Lower leg skin (tissue), 4 donors: ENCODE results near the gene PIP4P1. TPM values are rescaled to one million over a fixed set of nuclear protein-coding genes. Genes with fewer than 3 reads are reported as not detected.

Experiments used
- DNase-seq, 2 donors: peaks; one replicate each; pipeline ENCODE4 v3.0.0-alpha.2; 2019; ENCODE audit warnings: low spot score in 2 of 2
- H3K4me3 ChIP-seq: fragments of 200-600 bp; sonication (generic); 2 replicates; pipeline ENCODE4 v1.5.1; 2017; ENCODE audit warnings: mild to moderate bottlenecking, low read depth; ENCODE audit not compliant: poor library complexity, severe bottlenecking
- POLR2A ChIP-seq, 2 donors: fragments of 450-650 bp; IDR thresholded peaks; one replicate each; pipeline ENCODE4 v1.6.1; 2016 to 2017; ENCODE audit warnings: antibody characterized with exemption in 2 of 2, mild to moderate bottlenecking in 1 of 2, moderate library complexity in 1 of 2
- WGBS, 2 donors: methylation state at CpG; one replicate each; pipeline ENCODE4 v1.1.5; 2018; 5-methylcytosine and 5-hydroxymethylcytosine counted together
- intact Hi-C: fragments of 100-400 bp; cut with DNase I; formaldehyde crosslinking; loops from one replicate; pipeline ENCODE4 v1.15.0; 2023; ENCODE audit warnings: low total_unique reads
- total RNA-seq, 4 donors: library from RNA; depleted of rRNA; stranded (reverse); fragments of >200 nt; gene quantifications; one replicate each; pipeline ENCODE4 v1.1.0, GENCODE V29; 2016
- TF ChIP-seq, protein P1 (sequence below), 3 donors: fragments of 450-650 bp; IDR thresholded peaks; one replicate each; pipeline ENCODE4 v1.5.1; 2016; ENCODE audit warnings: antibody characterized with exemption in 3 of 3, mild to moderate bottlenecking in 3 of 3, moderate library complexity in 2 of 3

Gene PIP4P1
- total RNA-seq, 4 donors from 2014 or later = 26.0 to 34.6 (median 27.6) TPM

DNA sequence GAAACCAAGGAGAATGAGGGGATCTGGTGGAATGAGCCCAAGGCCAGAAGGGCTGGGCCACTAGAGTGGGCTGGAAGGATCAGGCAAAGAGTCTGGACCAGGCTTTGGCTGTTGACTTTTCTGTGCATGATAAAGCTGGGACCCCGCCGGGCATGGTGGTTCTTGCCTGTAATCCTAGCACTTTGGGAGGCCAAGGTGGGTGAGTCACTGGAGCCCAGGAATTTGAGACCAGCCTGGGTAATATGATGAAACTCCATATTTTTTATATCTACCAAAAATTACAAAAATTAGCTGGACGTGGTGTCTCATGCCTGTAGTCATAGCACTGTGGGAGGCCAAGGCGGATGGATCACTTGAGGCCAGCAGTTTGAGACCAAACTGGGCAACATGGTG is 24.9 kb downstream of the PIP4P1 start:
- WGBS, 2 donors = 86% methylated on average over 4 of the region's 4 CpGs
- DNase-seq = peak in 1 of 2 donors; percentile 46
- intact Hi-C loops = no loop called here
- no peak overlapping the region for H3K4me3 ChIP-seq
- TF ChIP-seq, protein P1, sequence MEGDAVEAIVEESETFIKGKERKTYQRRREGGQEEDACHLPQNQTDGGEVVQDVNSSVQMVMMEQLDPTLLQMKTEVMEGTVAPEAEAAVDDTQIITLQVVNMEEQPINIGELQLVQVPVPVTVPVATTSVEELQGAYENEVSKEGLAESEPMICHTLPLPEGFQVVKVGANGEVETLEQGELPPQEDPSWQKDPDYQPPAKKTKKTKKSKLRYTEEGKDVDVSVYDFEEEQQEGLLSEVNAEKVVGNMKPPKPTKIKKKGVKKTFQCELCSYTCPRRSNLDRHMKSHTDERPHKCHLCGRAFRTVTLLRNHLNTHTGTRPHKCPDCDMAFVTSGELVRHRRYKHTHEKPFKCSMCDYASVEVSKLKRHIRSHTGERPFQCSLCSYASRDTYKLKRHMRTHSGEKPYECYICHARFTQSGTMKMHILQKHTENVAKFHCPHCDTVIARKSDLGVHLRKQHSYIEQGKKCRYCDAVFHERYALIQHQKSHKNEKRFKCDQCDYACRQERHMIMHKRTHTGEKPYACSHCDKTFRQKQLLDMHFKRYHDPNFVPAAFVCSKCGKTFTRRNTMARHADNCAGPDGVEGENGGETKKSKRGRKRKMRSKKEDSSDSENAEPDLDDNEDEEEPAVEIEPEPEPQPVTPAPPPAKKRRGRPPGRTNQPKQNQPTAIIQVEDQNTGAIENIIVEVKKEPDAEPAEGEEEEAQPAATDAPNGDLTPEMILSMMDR (IDR thresholded peaks at IDR 0.05) = no peak
- TF ChIP-seq POLR2A (IDR thresholded peaks at IDR 0.05) = no peak

DNA sequence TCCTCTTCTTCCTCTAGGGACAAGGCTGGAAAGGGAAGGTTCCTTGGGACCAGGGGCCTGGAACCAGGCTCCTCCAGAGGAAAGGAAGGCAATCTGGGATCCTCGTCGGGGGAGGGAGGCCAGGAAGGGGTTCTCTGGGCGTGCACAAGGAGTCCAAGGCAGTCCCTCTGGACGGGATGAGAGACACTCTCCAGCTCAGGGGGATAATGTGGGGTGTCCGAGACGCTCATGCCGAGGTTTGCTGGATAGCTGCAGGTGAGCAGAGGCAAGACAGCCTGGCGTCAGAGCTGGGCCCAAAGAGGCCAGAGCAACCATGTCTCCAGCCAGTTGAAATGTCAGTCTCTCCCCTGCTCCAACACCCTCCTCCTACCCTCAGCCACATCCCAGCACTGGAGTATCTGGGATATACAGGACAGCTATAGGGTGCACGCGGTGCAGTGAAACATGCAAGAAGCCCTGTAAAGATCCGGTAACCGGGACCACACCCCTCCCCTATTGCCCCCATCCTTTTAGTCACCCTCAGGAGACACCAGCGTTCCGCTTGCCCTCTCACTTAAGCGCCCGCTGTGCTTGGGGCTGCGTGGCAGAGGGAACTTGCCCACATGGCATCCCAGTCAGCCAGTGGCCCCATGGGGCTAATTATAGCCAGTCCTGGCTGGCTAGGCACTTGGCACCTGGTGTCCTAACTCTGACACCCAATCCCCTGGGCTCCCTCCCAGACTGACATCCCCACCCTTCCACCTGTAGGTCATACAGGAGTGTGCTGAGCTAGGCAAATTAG is 25.5 kb downstream of the PIP4P1 start, which contains the start of gene KLHL33:
TSS of gene KLHL33 (minus strand) at position 585 of the 781 bp plus-strand sequence. CDS start at position 230, 355 bp downstream.
- H3K4me3 ChIP-seq = no peak within 1 kb of the TSS
- WGBS, 2 donors = 81 to 82% methylated on average over 17 of the region's 17 CpGs
- peak in 1 of 2 donors; percentile 60 for DNase-seq
- TF ChIP-seq POLR2A (IDR thresholded peaks at IDR 0.05) = no peak
- TF ChIP-seq, protein P1 (IDR thresholded peaks at IDR 0.05) = no peak
- intact Hi-C loops = no loop called here

DNA sequence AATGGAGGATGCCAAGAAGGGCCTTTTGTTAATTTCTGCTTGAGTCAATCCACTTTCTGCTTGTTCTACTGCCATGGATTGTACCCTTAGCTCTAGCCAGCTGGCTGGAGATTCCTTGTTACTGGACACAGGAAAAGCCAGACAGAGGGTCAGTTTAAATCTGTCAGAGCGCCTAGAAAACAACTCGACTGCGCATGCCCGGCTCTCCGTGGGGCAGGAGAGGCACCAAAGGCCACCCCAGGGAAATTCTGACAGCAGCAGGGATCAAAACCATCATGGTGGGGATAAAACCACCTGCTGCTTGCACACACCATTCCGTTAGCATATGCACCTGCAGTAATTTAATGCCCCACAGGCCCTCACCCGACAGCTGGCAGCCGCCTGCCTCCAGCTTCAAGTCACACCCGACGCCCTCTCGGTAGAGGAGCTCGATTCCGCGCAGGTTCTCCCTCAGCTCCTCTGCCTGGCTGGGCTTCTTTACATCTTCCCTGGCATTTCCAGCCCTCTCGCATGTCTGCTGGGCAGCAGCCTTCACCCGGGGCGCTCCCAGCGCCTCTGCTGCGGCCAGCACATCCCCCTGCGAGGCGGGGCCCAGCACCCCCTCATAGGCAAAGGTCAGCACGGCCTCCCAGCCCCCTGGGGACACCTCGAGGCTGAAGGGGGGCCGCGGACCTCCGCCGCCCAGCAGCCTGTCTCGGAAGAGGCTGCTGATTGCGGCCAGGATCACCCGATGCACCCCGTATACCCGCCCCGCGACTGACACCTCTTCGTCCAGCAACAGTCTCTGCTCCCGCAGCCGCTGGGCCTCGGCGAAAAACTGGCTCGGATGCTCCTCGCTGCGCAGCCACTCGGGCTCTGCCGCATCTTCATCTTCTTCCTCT is 26.3 kb downstream of the PIP4P1 start:
- no peak for TF ChIP-seq POLR2A (IDR thresholded peaks at IDR 0.05)
- TF ChIP-seq, protein P1 (IDR thresholded peaks at IDR 0.05) = no peak
- 36 to 42% methylated on average over 39 to 44 of the region's 44 CpGs for WGBS, 2 donors
- no peak overlapping the region for H3K4me3 ChIP-seq
- intact Hi-C loops = no loop called here
- peak in 1 of 2 donors; percentile 80 for DNase-seq

DNA sequence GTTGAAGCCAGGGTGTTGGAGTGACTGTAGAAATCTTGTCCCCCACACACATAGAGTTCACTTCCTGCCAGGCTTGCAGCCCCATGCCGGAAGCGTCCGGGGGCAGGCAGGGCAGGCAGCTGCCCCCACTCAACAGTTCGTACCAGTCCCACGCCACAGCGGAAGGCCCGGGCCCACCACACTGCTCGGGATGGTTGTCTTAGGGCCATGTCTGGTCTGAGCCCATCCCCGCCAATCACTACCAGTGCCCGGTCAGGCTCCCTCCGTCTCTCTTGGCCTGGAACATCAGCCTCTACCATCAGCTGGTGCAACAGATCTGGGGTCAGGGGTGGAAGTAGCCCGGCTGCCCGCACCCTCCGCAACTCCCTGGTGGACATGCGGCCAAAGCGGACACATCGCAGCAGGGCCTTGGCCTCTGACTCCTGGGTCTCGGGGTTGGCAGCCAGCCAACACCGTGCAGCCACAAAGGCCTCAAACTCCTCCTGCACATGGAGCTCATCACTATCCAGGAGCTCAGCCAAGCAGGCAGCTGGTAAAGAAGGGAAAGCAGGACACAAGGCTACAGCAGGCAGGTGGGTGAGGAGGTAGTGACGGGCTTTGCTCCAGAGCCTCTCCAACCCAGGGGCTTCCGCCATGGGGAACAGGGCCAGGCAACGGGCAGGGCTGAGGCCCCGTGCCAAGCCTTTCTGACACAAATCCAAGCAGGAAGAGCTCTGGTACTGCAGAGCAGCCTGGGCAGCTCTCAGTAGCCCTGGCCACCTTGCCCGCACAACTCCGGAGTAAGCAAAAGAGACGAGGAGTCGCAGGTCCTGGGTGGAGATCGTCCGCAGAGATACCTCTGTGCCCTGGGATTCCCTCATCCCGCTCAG is 31.2 kb downstream of the PIP4P1 start:
- intact Hi-C loops = no loop called here
- TF ChIP-seq, protein P1 (IDR thresholded peaks at IDR 0.05) = no peak
- TF ChIP-seq POLR2A (IDR thresholded peaks at IDR 0.05) = no peak
- DNase-seq = no peak
- 72 to 81% methylated on average over 28 to 30 of the region's 30 CpGs for WGBS, 2 donors
- no peak overlapping the region for H3K4me3 ChIP-seq

DNA sequence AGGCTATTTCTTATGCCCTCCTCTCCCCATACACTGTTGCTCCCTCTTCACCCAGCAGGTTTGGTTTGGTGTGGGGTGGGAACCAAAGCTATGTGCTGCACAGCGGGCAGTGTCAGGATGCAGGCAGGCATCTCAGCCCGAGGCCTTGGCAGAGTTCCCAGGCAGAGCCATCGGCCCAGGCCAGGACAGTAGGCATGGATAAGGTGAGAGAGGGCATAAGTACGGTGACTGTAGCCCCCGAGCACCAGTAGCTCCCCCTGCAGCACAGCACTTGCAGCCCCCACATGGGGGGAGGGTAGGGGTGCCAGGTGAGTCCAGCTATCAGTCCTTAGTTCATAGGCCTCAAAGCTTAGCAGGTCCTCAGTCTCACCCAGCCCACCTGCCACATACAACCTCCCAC is 32.4 kb downstream of the PIP4P1 start:
- intact Hi-C loops = no loop called here
- 50 to 53% methylated on average over 5 of the region's 5 CpGs for WGBS, 2 donors
- H3K4me3 ChIP-seq = no peak overlapping the region
- TF ChIP-seq, protein P1 (IDR thresholded peaks at IDR 0.05) = no peak
- no peak for TF ChIP-seq POLR2A (IDR thresholded peaks at IDR 0.05)
- DNase-seq = no peak
